Liver (tissue), 9 donors: Measurements from ENCODE around the gene DOCK2. TPM values are rescaled to one million over a fixed set of nuclear protein-coding genes. Genes with fewer than 3 reads are reported as not detected.

ENCODE experiments used
- DNase-seq: peaks from one replicate; pipeline ENCODE4 v3.0.0-alpha.2; 2017; ENCODE audit warnings: low spot score
- H3K27ac ChIP-seq, 2 donors: one replicate each; pipeline ENCODE4 v1.7.0; 2013; ENCODE audit warnings: inconsistent platforms in 2 of 2, low read length in 2 of 2, control low read depth in 1 of 2, low read depth in 1 of 2, mild to moderate bottlenecking in 1 of 2
- H3K27me3 ChIP-seq, 4 donors: one replicate each; pipeline versions ENCODE4 v1.6.1 to v1.7.0; 2013; ENCODE audit warnings: low read length in 3 of 4, inconsistent platforms in 1 of 4, mild to moderate bottlenecking in 1 of 4, moderate library complexity in 1 of 4; ENCODE audit not compliant: control insufficient read depth in 4 of 4, insufficient read depth in 4 of 4
- H3K36me3 ChIP-seq, 4 donors: one replicate each; pipeline versions ENCODE4 v1.6.1 to v1.7.0; 2013; ENCODE audit warnings: low read length in 3 of 4, mild to moderate bottlenecking in 3 of 4, low read depth in 1 of 4, moderate library complexity in 1 of 4; ENCODE audit not compliant: control insufficient read depth in 4 of 4, insufficient read depth in 3 of 4
- H3K4me1 ChIP-seq, 4 donors: one replicate each; pipeline versions ENCODE4 v1.6.1 to v1.7.0; 2013; ENCODE audit warnings: low read length in 3 of 4, mild to moderate bottlenecking in 3 of 4, moderate library complexity in 1 of 4; ENCODE audit not compliant: control insufficient read depth in 4 of 4, insufficient read depth in 4 of 4
- H3K4me3 ChIP-seq, 3 donors: one replicate each; pipeline versions ENCODE4 v1.6.1 to v1.7.0; 2013; ENCODE audit warnings: low read length in 3 of 3, control low read depth in 1 of 3, low read depth in 1 of 3, mild to moderate bottlenecking in 1 of 3
- H3K9ac ChIP-seq, 2 donors: one replicate each; pipeline ENCODE4 v1.7.0; 2013; ENCODE audit warnings: low read length in 2 of 2, mild to moderate bottlenecking in 2 of 2, moderate library complexity in 2 of 2, control low read depth in 1 of 2, low read depth in 1 of 2
- H3K9me3 ChIP-seq, 4 donors: one replicate each; pipeline versions ENCODE4 v1.6.1 to v1.7.0; 2013; ENCODE audit warnings: low read length in 3 of 4; ENCODE audit not compliant: control insufficient read depth in 4 of 4
- ATF3 ChIP-seq: IDR thresholded peaks from 2 replicates; pipeline ENCODE4 v1.6.1; 2016; ENCODE audit warnings: antibody characterized with exemption
- CTCF ChIP-seq: fragments of 150-350 bp; IDR thresholded peaks from 2 replicates; pipeline ENCODE4 v1.5.1; 2017; ENCODE audit warnings: improper control_type of control experiment, low read depth, low read length; ENCODE audit not compliant: missing input control
- EGR1 ChIP-seq, 2 donors: IDR thresholded peaks; 2 replicates each; pipeline ENCODE4 v1.6.1; 2016 to 2018; ENCODE audit warnings: antibody characterized with exemption in 2 of 2, low read depth in 2 of 2
- FOXA1 ChIP-seq: IDR thresholded peaks from 2 replicates; pipeline ENCODE4 v1.6.1; 2016; ENCODE audit warnings: antibody characterized with exemption
- FOXA2 ChIP-seq: IDR thresholded peaks from 2 replicates; pipeline ENCODE4 v1.6.1; 2016; ENCODE audit warnings: antibody characterized with exemption
- GABPA ChIP-seq, 2 donors: IDR thresholded peaks in 1 of 2; conservative IDR thresholded peaks in 1 of 2; 2 replicates each; pipeline ENCODE4 v1.6.1; 2016; ENCODE audit warnings: antibody characterized with exemption in 2 of 2, mild to moderate bottlenecking in 1 of 2, moderate library complexity in 1 of 2
- HNF4A ChIP-seq, 2 donors: conservative IDR thresholded peaks; 2 replicates each; pipeline ENCODE4 v1.6.1; 2016; ENCODE audit warnings: antibody characterized with exemption in 2 of 2, mild to moderate bottlenecking in 2 of 2
- HNF4G ChIP-seq: IDR thresholded peaks from 2 replicates; pipeline ENCODE4 v1.6.1; 2016; ENCODE audit warnings: antibody characterized with exemption
- JUND ChIP-seq, 2 donors: IDR thresholded peaks; 2 replicates each; pipeline ENCODE4 v1.6.1; 2016; ENCODE audit warnings: antibody characterized with exemption in 2 of 2
- MAX ChIP-seq: IDR thresholded peaks from 2 replicates; pipeline ENCODE4 v1.6.1; 2016; ENCODE audit warnings: antibody characterized with exemption
- NR2F2 ChIP-seq: IDR thresholded peaks from 2 replicates; pipeline ENCODE4 v1.6.1; 2016; ENCODE audit warnings: antibody characterized with exemption
- RAD21 ChIP-seq, 2 donors: IDR thresholded peaks; 2 replicates each; pipeline ENCODE4 v1.6.1; 2016; ENCODE audit warnings: antibody characterized with exemption in 2 of 2, mild to moderate bottlenecking in 2 of 2
- REST ChIP-seq: IDR thresholded peaks from 2 replicates; pipeline ENCODE4 v1.6.1; 2016; ENCODE audit warnings: antibody characterized with exemption, mild to moderate bottlenecking
- RXRA ChIP-seq, 2 donors: IDR thresholded peaks; 2 replicates each; pipeline ENCODE4 v1.6.1; 2017 to 2018; ENCODE audit warnings: antibody characterized with exemption in 2 of 2, mild to moderate bottlenecking in 1 of 2
- SP1 ChIP-seq: IDR thresholded peaks from 2 replicates; pipeline ENCODE4 v1.6.1; 2018; ENCODE audit warnings: antibody characterized with exemption, mild to moderate bottlenecking
- TAF1 ChIP-seq: conservative IDR thresholded peaks from 2 replicates; pipeline ENCODE4 v1.6.1; 2016; ENCODE audit warnings: antibody characterized with exemption, mild to moderate bottlenecking
- YY1 ChIP-seq: IDR thresholded peaks from 2 replicates; pipeline ENCODE4 v1.6.1; 2016; ENCODE audit warnings: antibody characterized with exemption, mild to moderate bottlenecking
- ZBTB33 ChIP-seq: IDR thresholded peaks from 2 replicates; pipeline ENCODE4 v1.6.1; 2016; ENCODE audit warnings: antibody characterized with exemption
- WGBS: extraction: QIAGEN DNeasy Blood & Tissue Kit; methylation state at CpG from one replicate; pipeline ENCODE4 v1.1.7; 2013; 5-methylcytosine and 5-hydroxymethylcytosine counted together
- polyA plus RNA-seq, 2 donors: library from polyadenylated mRNA; stranded (reverse) in 1 of 2; unstranded in 1 of 2; fragments of 200-250 nt in 1 of 2; fragments of >200 nt in 1 of 2; fragmentation: Nextera tagmentation in 1 of 2; extraction: Ambion mirVana in 1 of 2; gene quantifications; one replicate each; pipeline versions ENCODE4 v1.2.1 to v1.2.3, GENCODE V29; 2013 to 2015
- total RNA-seq, 2 donors: library from RNA; depleted of rRNA; stranded (reverse); fragments of >200 nt; gene quantifications; one replicate each; pipeline ENCODE4 v1.2.3, GENCODE V29; 2014
- donor health status: healthy.
- donor health status: healthy.
- donor health status: healthy.
- donor health status: healthy.
- donor health status: healthy.

The DOCK2 gene
- total and polyA plus RNA-seq, 4 donors: 2.3 to 26.6 (median 8.2) TPM

- Histone ChIP-seq H3K9me3 (peaks cover 0 to 2% (median 0%) of the 10 kb centered on the region in 4 donors), H3K27ac (no peak overlapping the region), H3K27me3 (no peaks in the 10 kb centered on the region), H3K9ac (no peak overlapping the region), H3K36me3 (no peaks in the 10 kb centered on the region), H3K4me3 (no peak overlapping the region), H3K4me1 (no peaks in the 10 kb centered on the region)
- TF ChIP-seq YY1: no peak
- no peak for TF ChIP-seq EGR1 (IDR thresholded peaks at IDR 0.05; ENCODE audit: low read depth in 2 of 2)
- TF ChIP-seq RAD21 (IDR thresholded peaks at IDR 0.05): no peak
- TF ChIP-seq HNF4G: no peak
- TF ChIP-seq RXRA (IDR thresholded peaks at IDR 0.05): no peak
- TF ChIP-seq JUND (IDR thresholded peaks at IDR 0.05): no peak
- no peak for TF ChIP-seq ATF3
- TF ChIP-seq REST: no peak
- no peak for TF ChIP-seq TAF1
- WGBS: 81% methylated on average over 9 of the region's 9 CpGs
- DNase-seq: no peak
Measured at GRCh38 chr5:169795338-169795737, 158.3 kb downstream of the DOCK2 start.

- no peak for TF ChIP-seq YY1
- no peak for TF ChIP-seq RAD21 (IDR thresholded peaks at IDR 0.05)
- TF ChIP-seq FOXA2: no peak
- no peak for TF ChIP-seq SP1
- no peak for TF ChIP-seq MAX
- no peak for TF ChIP-seq RXRA (IDR thresholded peaks at IDR 0.05)
- no peak for TF ChIP-seq REST
- TF ChIP-seq FOXA1: no peak
- TF ChIP-seq HNF4A (conservative IDR thresholded peaks at IDR 0.05): no peak
- no peak for TF ChIP-seq ATF3
- TF ChIP-seq TAF1: no peak
- no peak for TF ChIP-seq NR2F2
- no peak for TF ChIP-seq EGR1 (IDR thresholded peaks at IDR 0.05; ENCODE audit: low read depth in 2 of 2)
- TF ChIP-seq GABPA (IDR thresholded peaks at IDR 0.05 in 1 of 2, conservative IDR thresholded peaks at IDR 0.05 in 1 of 2): no peak
- TF ChIP-seq ZBTB33: no peak
- TF ChIP-seq CTCF: no peak
- TF ChIP-seq HNF4G: no peak
- Histone ChIP-seq H3K27me3 (no peaks in the 10 kb centered on the region), H3K36me3 (no peaks in the 10 kb centered on the region), H3K4me3 (no peak overlapping the region), H3K27ac (no peak overlapping the region), H3K9me3 (peaks cover 0 to 2% (median 0%) of the 10 kb centered on the region in 4 donors), H3K4me1 (no peaks in the 10 kb centered on the region), H3K9ac (no peak overlapping the region)
- 83% methylated on average over 2 of the region's 2 CpGs for whole genome bisulfite sequencing
- DNase-seq: no peak
Measured at GRCh38 chr5:169796731-169797130, 159.7 kb downstream of the DOCK2 start.
